ENCODE measurements around the gene PPP2R5E.
A peak's percentile ranks its signal among the peaks of the same experiment; 100 is the strongest.
"Not testable (repeated sequence)": the region's sequence is repeated elsewhere in the genome, so short reads cannot be mapped to it uniquely, and the experiment has no call there.

Gene PPP2R5E

GRCh38 chr14:63426838-63427352, 116.3 kb downstream of the PPP2R5E start:
- no peak for DNase-seq

- no peak for DNase-seq
Measured at GRCh38 chr14:63423889-63424288, 119.3 kb downstream of the PPP2R5E start.

- no peak for DNase-seq
Measured at GRCh38 chr14:63423381-63423780, 119.8 kb downstream of the PPP2R5E start.

GRCh38 chr14:63421919-63422318, 121.3 kb downstream of the PPP2R5E start:
- no peak for DNase-seq

DNA sequence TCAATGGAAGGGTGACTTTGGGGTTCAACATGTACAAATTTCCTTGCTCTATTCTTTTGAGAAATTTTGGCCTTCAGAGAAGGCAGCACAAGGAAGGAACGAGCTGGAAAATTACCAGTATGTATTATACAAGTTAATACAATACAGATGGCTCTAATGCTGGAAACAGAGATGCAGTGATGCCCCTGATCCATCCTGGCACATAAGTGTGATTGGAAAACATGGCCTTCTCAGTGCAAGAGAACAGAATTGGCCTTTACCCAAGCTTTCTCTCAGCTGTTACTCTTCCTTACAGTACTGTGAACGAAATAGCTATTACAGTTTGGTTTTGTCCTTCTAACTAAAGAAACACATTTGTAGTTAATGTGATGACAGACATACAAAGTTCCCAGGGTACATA, 122.0 kb downstream of the PPP2R5E start:
- no peak for DNase-seq

GRCh38 chr14:63418020-63418419, 125.2 kb downstream of the PPP2R5E start:
- no peak for DNase-seq

GRCh38 chr14:63413009-63413408, 130.2 kb downstream of the PPP2R5E start:
- DNase-seq = no peak

GRCh38 chr14:63406333-63406732, 136.8 kb downstream of the PPP2R5E start:
- DNase-seq = no peak

GRCh38 chr14:63405715-63406114, 137.5 kb downstream of the PPP2R5E start:
- no peak for DNase-seq

- DNase-seq = no peak
Measured at GRCh38 chr14:63404906-63405305, 138.3 kb downstream of the PPP2R5E start.

- DNase-seq = no peak
Measured at GRCh38 chr14:63401646-63402045, 141.5 kb downstream of the PPP2R5E start.

DNA sequence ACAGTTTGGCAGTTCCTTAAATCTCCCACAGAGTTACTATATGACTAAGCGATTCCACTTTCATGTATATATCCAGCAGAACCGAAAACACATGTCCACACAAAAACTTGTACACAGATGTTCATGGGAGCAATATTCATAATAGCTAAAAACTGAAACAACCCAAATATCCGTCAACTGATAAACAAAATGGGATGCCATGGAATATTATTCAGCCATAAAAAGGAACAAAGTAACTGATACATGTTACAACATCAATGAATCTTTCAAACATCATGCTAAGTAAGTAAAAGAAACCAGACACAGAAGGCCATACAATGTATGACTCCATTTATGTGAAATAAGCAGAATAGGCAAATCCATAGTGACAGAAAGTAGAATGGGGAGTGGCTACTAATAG, 144.2 kb downstream of the PPP2R5E start:
- no peak for DNase-seq

GRCh38 chr14:63394841-63395240, 148.3 kb downstream of the PPP2R5E start:
- no peak for DNase-seq

DNA sequence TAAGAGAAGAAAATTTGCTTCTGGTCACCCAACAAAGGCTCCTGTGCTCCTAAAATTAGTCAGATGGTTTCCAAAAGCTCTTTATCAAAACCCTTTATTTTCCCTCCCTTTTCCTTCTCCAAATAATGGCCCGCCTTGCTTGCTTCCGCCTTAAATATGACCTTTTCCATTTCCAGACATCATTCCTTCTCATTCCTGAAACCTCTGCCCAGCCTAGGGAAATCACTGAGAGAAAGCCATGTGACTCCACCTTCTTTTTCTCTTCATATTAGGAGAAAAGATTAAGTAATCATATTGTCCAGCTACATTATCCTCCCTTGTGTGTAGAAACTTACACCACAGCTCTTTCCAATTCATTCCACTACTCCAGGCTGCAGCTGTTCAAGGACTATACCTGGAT, 148.7 kb downstream of the PPP2R5E start:
- no peak for DNase-seq

DNA sequence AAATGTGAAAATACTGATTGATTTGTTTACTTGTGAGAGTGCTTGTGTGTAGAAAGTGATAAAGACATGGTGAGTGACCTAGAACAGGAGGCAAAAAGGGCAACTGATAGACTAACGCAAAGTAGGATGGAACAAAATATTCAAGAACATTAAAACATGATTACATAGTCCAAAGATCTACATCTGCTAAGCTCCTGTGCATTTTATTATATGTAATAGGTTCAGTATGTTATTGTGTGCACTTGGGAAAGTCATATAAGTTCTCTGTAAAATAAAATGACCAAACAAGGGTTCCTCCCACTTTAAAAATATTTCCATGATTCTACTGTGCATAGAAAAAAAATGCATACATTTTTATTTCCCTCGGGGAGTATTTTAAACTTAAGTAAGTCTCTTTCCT, 150.2 kb downstream of the PPP2R5E start:
- no peak for DNase-seq

GRCh38 chr14:63392236-63392635, 150.9 kb downstream of the PPP2R5E start:
- DNase-seq = no peak

DNA sequence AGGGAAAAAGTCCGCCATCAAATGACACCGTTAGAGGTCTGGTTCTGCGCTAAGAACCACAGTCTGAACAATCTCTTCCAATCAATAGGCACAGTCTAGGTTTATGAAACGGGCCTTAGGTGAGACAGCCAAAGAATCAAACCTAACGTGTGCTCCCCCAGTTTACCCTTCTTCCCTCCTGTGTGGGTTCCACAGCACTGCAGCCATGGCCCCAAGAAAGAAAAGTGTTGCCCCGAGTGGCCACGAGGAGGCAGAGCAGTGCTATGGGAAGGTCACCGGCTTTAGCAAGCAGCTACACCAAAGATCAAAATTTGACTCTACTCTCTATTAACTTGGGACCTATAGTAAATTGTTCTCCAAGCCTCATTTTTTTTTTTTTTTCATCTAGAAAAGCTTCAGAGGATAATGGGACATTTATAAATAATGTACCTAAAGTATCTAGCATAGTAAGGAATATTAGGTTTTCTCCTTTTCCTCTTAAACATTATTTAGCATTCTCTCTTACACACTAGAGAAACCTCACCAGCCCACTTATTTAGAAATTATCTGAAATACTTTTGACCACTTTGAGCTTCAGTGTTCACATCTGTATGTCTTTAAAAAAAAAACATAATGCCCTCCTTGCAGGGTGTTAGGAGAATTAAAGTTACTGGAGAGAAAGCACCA, 154.3 kb downstream of the PPP2R5E start:
- peak; percentile 7 to 36 (median 16) for DNase-seq

DNA sequence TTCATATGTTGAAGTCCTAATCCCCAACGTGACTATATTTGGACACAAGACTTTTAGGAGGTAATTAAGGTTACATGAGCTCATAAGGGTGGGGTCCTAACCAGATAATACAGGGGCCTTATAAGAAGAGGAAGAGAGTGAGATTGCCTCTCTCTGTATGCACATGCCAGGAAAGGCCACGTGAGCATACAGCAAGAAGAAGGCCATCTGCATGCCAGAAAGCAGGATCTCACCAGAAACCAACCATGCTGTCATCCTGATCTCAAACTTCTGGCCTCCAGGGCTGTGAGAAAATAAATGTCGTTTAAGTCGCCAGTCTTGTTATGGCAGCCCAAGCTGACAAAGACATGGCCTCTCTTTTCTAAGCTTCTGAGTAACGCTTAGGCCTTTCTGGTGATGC, 155.5 kb downstream of the PPP2R5E start:
- no peak for DNase-seq

DNA sequence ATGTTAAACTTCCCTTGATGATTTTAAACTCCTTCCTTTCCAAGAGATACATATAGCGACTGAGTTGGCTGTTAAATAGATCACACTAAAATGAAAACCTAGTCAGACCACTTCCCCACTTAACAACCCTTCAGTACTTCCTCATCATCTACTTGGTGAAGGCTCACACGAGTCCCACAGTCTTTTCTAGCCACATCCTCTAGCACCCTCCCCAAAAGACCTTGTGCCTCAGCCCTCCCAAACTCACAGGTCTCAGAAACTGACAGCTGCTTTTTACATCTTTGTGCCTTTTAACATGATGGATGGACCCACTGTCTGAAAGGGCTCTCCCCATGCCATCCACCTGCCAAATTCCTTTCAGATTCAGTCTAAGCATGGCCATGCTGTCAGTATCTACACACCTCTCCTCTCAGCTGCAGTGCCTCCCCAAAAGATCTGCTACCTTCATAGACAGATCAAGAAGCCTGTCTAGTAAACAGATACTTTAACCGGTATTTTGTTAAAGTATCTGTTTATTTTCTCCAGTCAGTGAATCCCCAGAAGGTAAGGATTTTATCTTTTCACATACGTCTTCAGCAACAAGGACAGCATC, 159.3 kb downstream of the PPP2R5E start:
- DNase-seq = no peak

GRCh38 chr14:63378444-63378843, 164.7 kb downstream of the PPP2R5E start:
- no peak for DNase-seq

GRCh38 chr14:63375769-63376168, 167.4 kb downstream of the PPP2R5E start:
- no peak for DNase-seq

DNA sequence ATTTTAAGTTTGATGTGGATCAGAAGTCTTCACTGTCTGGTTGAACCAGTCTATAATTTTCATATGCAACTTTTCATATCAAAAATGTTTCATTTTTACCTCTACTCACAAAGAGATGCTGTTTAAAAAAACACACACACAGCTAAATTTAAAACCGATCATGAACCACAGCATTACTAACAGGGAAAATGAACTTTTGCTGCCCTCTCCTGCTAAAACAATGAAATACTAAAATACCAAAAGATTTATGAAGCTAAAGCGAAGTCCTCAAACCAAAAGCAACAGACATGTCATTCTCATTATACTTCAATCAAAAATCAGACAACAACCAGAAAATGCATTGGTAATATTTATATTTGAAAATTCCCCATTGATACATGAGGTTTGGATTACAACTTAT, 171.6 kb downstream of the PPP2R5E start:
- DNase-seq = not testable (repeated sequence)

- DNase-seq = no peak
Measured at GRCh38 chr14:63371033-63371432, 172.1 kb downstream of the PPP2R5E start.

DNA sequence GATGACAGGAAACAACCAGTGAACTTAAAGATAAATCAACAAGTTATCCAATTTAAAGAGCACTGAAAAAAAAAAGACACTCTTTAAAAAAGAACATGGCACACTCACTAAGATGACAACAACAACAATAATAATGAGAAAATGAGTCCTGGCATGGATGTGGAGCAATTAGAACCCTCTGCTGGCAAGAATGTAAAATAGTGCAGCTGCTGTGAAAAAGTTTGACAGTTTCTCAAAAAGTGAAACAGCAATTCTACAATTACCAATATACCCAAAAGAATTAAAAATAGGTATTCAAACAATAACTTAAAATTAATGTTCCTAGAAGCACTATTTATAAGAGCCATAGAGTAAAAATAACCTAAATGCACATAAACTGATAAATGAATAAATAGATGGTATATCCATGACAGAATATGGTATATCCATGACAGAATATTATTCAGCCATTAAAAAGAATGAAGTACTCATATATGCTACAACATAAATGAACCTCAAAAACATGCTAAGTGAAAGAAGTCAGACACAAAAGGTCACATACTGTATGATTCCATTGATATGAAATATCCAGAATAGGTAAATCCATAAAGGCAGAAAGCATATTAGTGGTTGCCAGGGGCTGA, 175.3 kb downstream of the PPP2R5E start:
- DNase-seq = no peak

Measured in activated CD4-positive, CD25-positive, alpha-beta regulatory T cell (primary cell).